A549 (cell line): ENCODE measurements around the gene TREML1.

Experiments used
- CBX2 ChIP-seq: fragments of 200-600 bp; sonication (generic); IDR thresholded peaks from 2 replicates; pipeline ENCODE4 v1.6.1; 2016; ENCODE audit warnings: low read depth, mild to moderate bottlenecking, borderline replicate concordance
- EHMT2 ChIP-seq: fragments of 200-600 bp; sonication (generic); IDR thresholded peaks from 2 replicates; pipeline ENCODE4 v1.6.1; 2016; ENCODE audit warnings: antibody characterized with exemption, low read depth, mild to moderate bottlenecking, moderate library complexity
- EP300 ChIP-seq, 2 experiments: fragments of >200 bp; sonication (Bioruptor Twin); formaldehyde crosslinking; IDR thresholded peaks; 2 replicates in 1 of 2; 3 replicates in 1 of 2; pipeline ENCODE4 v1.6.1; 2016 to 2017
- ESRRA ChIP-seq: fragments of 150-350 bp; IDR thresholded peaks from 2 replicates; pipeline ENCODE4 v1.6.1; 2014; ENCODE audit warnings: mild to moderate bottlenecking, low read length, borderline replicate concordance
- FOSL2 ChIP-seq, 2 experiments: fragments of 450-650 bp in 1 of 2; fragments of >200 bp in 1 of 2; sonication (Bioruptor Twin) in 1 of 2; formaldehyde crosslinking; IDR thresholded peaks; 2 replicates each; pipeline versions ENCODE4 v1.5.0 to v1.6.1; 2016 to 2020; ENCODE audit warnings: mild to moderate bottlenecking in 1 of 2, moderate library complexity in 1 of 2
- JUN ChIP-seq, 2 experiments: fragments of >200 bp; sonication (Bioruptor Twin); formaldehyde crosslinking; IDR thresholded peaks; 2 replicates in 1 of 2; 3 replicates in 1 of 2; pipeline ENCODE4 v1.6.1; 2016 to 2017
- MYC ChIP-seq: IDR thresholded peaks from 2 replicates; pipeline ENCODE4 v1.6.1; 2012; ENCODE audit warnings: mild to moderate bottlenecking, inconsistent platforms, low read length, improper control_type of control experiment, borderline replicate concordance
- POLR2A ChIP-seq: IDR thresholded peaks from 2 replicates; pipeline ENCODE4 v1.6.1; 2012; ENCODE audit warnings: mild to moderate bottlenecking, low read length
- RAD21 ChIP-seq, 2 experiments: fragments of >200 bp in 1 of 2; sonication (Bioruptor Twin) in 1 of 2; formaldehyde crosslinking in 1 of 2; IDR thresholded peaks in 1 of 2; conservative IDR thresholded peaks in 1 of 2; 2 replicates in 1 of 2; 3 replicates in 1 of 2; pipeline ENCODE4 v1.6.1; 2012 to 2018; ENCODE audit warnings: inconsistent platforms in 1 of 2
- ZFP36 ChIP-seq: fragments of 450-650 bp; IDR thresholded peaks from 2 replicates; pipeline ENCODE4 v1.6.1; 2014; ENCODE audit warnings: borderline replicate concordance; ENCODE audit not compliant: partially characterized antibody
- TF ChIP-seq, protein P1 (sequence below): fragments of >200 bp; sonication (Bioruptor Twin); formaldehyde crosslinking; IDR thresholded peaks from 3 replicates; pipeline ENCODE4 v1.5.1; 2016

DNA sequence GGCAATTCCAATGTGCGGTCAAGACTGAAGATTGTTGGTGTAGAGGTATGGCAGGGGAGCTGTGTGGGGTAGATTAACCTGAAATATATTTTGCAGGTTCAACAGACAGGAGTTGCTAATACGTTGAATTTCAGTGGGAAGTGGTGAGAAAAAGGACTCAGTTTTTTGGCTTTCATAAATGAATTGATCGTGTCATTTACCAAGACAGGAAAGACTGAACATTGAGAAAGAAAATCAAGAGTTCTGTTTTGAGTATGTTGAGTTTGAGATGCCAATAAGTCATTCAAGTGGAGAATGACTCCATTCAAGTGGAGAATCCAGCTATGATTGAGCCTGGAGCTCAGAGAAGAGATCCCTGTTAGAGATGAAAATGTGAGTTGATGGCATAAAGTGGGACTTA is 50.3 kb downstream of the TREML1 start:
- TF ChIP-seq RAD21 (conservative IDR thresholded peaks at IDR 0.05 in 1 of 2, IDR thresholded peaks at IDR 0.05 in 1 of 2) (no peak), ZFP36 (no peak), MYC (no peak), POLR2A (no peak), ESRRA (no peak), FOSL2 (IDR thresholded peaks at IDR 0.05) (no peak), FOSL2 (CRISPR knock-in tag; IDR thresholded peaks at IDR 0.05) (no peak), CBX2 (no peak), EP300 (IDR thresholded peaks at IDR 0.05) (no peak), JUN (IDR thresholded peaks at IDR 0.05) (no peak), EHMT2 (no peak)
- TF ChIP-seq, protein P1, sequence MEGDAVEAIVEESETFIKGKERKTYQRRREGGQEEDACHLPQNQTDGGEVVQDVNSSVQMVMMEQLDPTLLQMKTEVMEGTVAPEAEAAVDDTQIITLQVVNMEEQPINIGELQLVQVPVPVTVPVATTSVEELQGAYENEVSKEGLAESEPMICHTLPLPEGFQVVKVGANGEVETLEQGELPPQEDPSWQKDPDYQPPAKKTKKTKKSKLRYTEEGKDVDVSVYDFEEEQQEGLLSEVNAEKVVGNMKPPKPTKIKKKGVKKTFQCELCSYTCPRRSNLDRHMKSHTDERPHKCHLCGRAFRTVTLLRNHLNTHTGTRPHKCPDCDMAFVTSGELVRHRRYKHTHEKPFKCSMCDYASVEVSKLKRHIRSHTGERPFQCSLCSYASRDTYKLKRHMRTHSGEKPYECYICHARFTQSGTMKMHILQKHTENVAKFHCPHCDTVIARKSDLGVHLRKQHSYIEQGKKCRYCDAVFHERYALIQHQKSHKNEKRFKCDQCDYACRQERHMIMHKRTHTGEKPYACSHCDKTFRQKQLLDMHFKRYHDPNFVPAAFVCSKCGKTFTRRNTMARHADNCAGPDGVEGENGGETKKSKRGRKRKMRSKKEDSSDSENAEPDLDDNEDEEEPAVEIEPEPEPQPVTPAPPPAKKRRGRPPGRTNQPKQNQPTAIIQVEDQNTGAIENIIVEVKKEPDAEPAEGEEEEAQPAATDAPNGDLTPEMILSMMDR = no peak
